A549 (cell line): ENCODE results near the gene NMT1. TPM values are rescaled to one million over a fixed set of nuclear protein-coding genes. Genes with fewer than 3 reads are reported as not detected.

Experiments used
- ATAC-seq, 2 experiments: fragments of 200-7000 bp in 1 of 2; fragments of >200 bp in 1 of 2; cut with Nextera tagmentation in 1 of 2; cut with Tn5 transposase in 1 of 2; 3 replicates each; pipeline versions ENCODE4 v1.8.0 to v1.9.1; 2018 to 2020; ENCODE audit warnings: mild to moderate bottlenecking in 1 of 2, moderate library complexity in 1 of 2
- CTCF ChIA-PET: fragments of 300-600 bp; sonication (Branson Sonifier 250); formaldehyde crosslinking; extraction: SDS; loops from one replicate; lab custom pipeline; 2021; ENCODE audit warnings: antibody characterized with exemption, inconsistent platforms; lab: Yijun Ruan, JAX
- POLR2A ChIA-PET: fragments of 350-600 bp; formaldehyde crosslinking; extraction: SDS; loops from one replicate; lab custom pipeline; 2021; ENCODE audit warnings: antibody characterized with exemption, inconsistent platforms; lab: Yijun Ruan, JAX
- DNase-seq, 2 experiments: peaks; one replicate each; pipeline versions ENCODE4 v3.0.0 to v3.0.0-alpha.2; 2011 to 2016; ENCODE audit warnings: low read depth in 1 of 2, low spot score in 1 of 2
- FAIRE-seq: peaks from 2 replicates; lab custom pipeline; 2011; peaks lifted over from hg19 to GRCh38; lab: Jason Lieb, UNC
- H3K27ac ChIP-seq, 2 experiments: fragments of >200 bp; sonication (Bioruptor Twin); formaldehyde crosslinking; 3 replicates each; pipeline ENCODE4 v1.5.1; 2016 to 2017
- H3K4me1 ChIP-seq: fragments of >200 bp; sonication (Bioruptor Twin); formaldehyde crosslinking; 3 replicates; pipeline ENCODE4 v1.6.1; 2016
- H3K4me2 ChIP-seq: fragments of >200 bp; sonication (Bioruptor Twin); formaldehyde crosslinking; 3 replicates; pipeline ENCODE4 v1.6.1; 2016
- H3K4me3 ChIP-seq: fragments of >200 bp; sonication (Bioruptor Twin); formaldehyde crosslinking; 3 replicates; pipeline ENCODE4 v1.5.1; 2016
- H3K9me3 ChIP-seq: fragments of >200 bp; sonication (Bioruptor Twin); formaldehyde crosslinking; 3 replicates; pipeline ENCODE4 v1.6.1; 2016
- CEBPB ChIP-seq, 2 experiments: fragments of >200 bp in 1 of 2; sonication (Bioruptor Twin) in 1 of 2; formaldehyde crosslinking in 1 of 2; IDR thresholded peaks; 2 replicates each; pipeline ENCODE4 v1.6.1; 2012 to 2016
- CHD4 ChIP-seq: fragments of 200-600 bp; sonication (generic); IDR thresholded peaks from 2 replicates; pipeline ENCODE4 v1.6.1; 2016; ENCODE audit warnings: antibody characterized with exemption, mild to moderate bottlenecking, borderline replicate concordance
- EHF ChIP-seq: fragments of 250-450 bp; sonication (Bioruptor Pico); IDR thresholded peaks from 2 replicates; pipeline ENCODE4 v1.5.0; 2020; ENCODE audit warnings: mild to moderate bottlenecking
- ESRRA ChIP-seq: fragments of 150-350 bp; IDR thresholded peaks from 2 replicates; pipeline ENCODE4 v1.6.1; 2014; ENCODE audit warnings: mild to moderate bottlenecking, low read length, borderline replicate concordance
- FOSB ChIP-seq: fragments of 250-450 bp; sonication (Bioruptor Pico); IDR thresholded peaks from 2 replicates; pipeline ENCODE4 v1.5.0; 2020; ENCODE audit warnings: mild to moderate bottlenecking, moderate library complexity
- GATA3 ChIP-seq: IDR thresholded peaks from 2 replicates; pipeline ENCODE4 v1.6.1; 2012; ENCODE audit warnings: borderline replicate concordance
- HOXA7 ChIP-seq: fragments of 250-450 bp; sonication (Bioruptor Pico); IDR thresholded peaks from 2 replicates; pipeline ENCODE4 v1.5.0; 2020; ENCODE audit warnings: mild to moderate bottlenecking, moderate library complexity
- HOXB13 ChIP-seq: fragments of 250-450 bp; sonication (Bioruptor Pico); IDR thresholded peaks from 2 replicates; pipeline ENCODE4 v1.5.0; 2020; ENCODE audit warnings: low read depth, mild to moderate bottlenecking, moderate library complexity
- HOXB5 ChIP-seq: fragments of 250-450 bp; sonication (Bioruptor Pico); IDR thresholded peaks from 2 replicates; pipeline ENCODE4 v1.5.0; 2020; ENCODE audit warnings: mild to moderate bottlenecking, moderate library complexity
- KDM1A ChIP-seq: fragments of 200-600 bp; sonication (generic); IDR thresholded peaks from 2 replicates; pipeline ENCODE4 v1.6.1; 2016; ENCODE audit warnings: low read depth, mild to moderate bottlenecking
- MAFK ChIP-seq: fragments of 450-650 bp; IDR thresholded peaks from 2 replicates; pipeline ENCODE4 v1.6.1; 2014; ENCODE audit not compliant: partially characterized antibody
- NPAS2 ChIP-seq: fragments of 250-450 bp; sonication (Bioruptor Pico); IDR thresholded peaks from 2 replicates; pipeline ENCODE4 v1.8.0; 2022; ENCODE audit warnings: mild to moderate bottlenecking, moderate library complexity, borderline replicate concordance
- PHF8 ChIP-seq: fragments of 200-600 bp; sonication (generic); IDR thresholded peaks from 2 replicates; pipeline ENCODE4 v1.6.1; 2016; ENCODE audit warnings: low read depth, mild to moderate bottlenecking, antibody characterized with exemption, moderate library complexity, borderline replicate concordance
- POLR2A ChIP-seq: IDR thresholded peaks from 2 replicates; pipeline ENCODE4 v1.6.1; 2012; ENCODE audit warnings: mild to moderate bottlenecking, low read length
- RAD21 ChIP-seq, 2 experiments: fragments of >200 bp in 1 of 2; sonication (Bioruptor Twin) in 1 of 2; formaldehyde crosslinking in 1 of 2; IDR thresholded peaks in 1 of 2; conservative IDR thresholded peaks in 1 of 2; 2 replicates in 1 of 2; 3 replicates in 1 of 2; pipeline ENCODE4 v1.6.1; 2012 to 2018; ENCODE audit warnings: inconsistent platforms in 1 of 2
- SMC3 ChIP-seq: fragments of >200 bp; sonication (Bioruptor Twin); formaldehyde crosslinking; IDR thresholded peaks from 3 replicates; pipeline ENCODE4 v1.6.1; 2018; ENCODE audit warnings: inconsistent platforms
- ZFP36 ChIP-seq: fragments of 450-650 bp; IDR thresholded peaks from 2 replicates; pipeline ENCODE4 v1.6.1; 2014; ENCODE audit warnings: borderline replicate concordance; ENCODE audit not compliant: partially characterized antibody
- ZSCAN20 ChIP-seq: fragments of 250-450 bp; sonication (Bioruptor Pico); IDR thresholded peaks from 2 replicates; pipeline ENCODE4 v1.8.0; 2022; ENCODE audit warnings: mild to moderate bottlenecking, moderate library complexity
- WGBS: methylation state at CpG from one replicate; pipeline ENCODE4 v1.1.6; 2017; ENCODE audit errors: missing lambda C conversion rate; 5-methylcytosine and 5-hydroxymethylcytosine counted together
- polyA plus RNA-seq, 4 experiments: library from polyadenylated mRNA; depleted of rRNA in 3 of 4; stranded (reverse); fragments of >200 nt; fragmentation: RNase III in 1 of 4; extraction: RNeasy Plus Mini Kit Qiagen cat#74134 plus additional on column Dnase treatment in 1 of 4; gene quantifications; 2 replicates in 3 of 4; 3 replicates in 1 of 4; pipeline ENCODE4 v1.2.3, GENCODE V29; 2011 to 2017
- TF ChIP-seq, protein P1 (sequence below): fragments of >200 bp; sonication (Bioruptor Twin); formaldehyde crosslinking; IDR thresholded peaks from 3 replicates; pipeline ENCODE4 v1.6.1; 2016
- TF ChIP-seq, protein P2 (sequence below): fragments of 250-450 bp; sonication (Bioruptor Pico); IDR thresholded peaks from 2 replicates; pipeline ENCODE4 v1.5.0; 2020; ENCODE audit warnings: low read depth, mild to moderate bottlenecking, moderate library complexity
- TF ChIP-seq, protein P3 (sequence below): fragments of 450-650 bp; IDR thresholded peaks from 2 replicates; pipeline ENCODE4 v1.6.1; 2014; ENCODE audit warnings: antibody characterized with exemption

The NMT1 gene
- polyA plus RNA-seq, 2 of the 4 experiments (the other 2 are of a cell fraction) = 82.9 to 270 TPM

DNA sequence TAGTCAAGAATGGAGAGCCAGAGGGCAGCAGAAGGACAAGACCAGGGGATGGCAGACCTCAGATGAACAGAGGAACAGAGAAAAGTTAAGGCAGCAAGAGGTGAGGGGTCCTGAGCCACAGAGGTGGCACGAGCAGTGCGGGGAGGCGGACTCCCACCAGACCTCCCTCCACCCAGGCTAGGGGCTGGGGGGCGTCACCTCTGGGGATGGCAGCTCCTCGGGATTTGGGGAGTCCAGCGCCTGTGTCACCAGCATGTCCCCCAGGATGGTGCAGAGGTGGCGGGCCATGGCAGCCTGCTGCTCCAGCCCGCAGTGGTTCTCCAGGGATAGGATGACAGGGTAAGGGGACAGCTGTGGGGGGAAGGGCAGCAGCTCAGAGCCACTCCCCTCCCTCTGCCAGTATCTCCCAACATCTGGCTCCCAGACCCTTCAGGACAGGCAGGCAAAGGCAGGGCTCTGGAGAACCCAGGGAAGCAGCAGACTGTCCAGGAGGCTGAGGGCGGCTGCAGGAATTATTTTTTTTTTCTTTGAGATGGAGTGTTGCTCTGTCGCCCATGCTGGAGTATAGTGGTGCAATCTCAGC is 55.4 kb downstream of the NMT1 start:
- FAIRE-seq = no peak
- H3K27ac ChIP-seq = peak overlapping the region in 1 of 2 experiments; percentile 37; a peak in 2 of 6 replicates
- H3K9me3 ChIP-seq = no peaks in the 10 kb centered on the region
- peaks cover 8% of the 10 kb centered on the region for H3K4me1 ChIP-seq
- TF ChIP-seq, protein P1, sequence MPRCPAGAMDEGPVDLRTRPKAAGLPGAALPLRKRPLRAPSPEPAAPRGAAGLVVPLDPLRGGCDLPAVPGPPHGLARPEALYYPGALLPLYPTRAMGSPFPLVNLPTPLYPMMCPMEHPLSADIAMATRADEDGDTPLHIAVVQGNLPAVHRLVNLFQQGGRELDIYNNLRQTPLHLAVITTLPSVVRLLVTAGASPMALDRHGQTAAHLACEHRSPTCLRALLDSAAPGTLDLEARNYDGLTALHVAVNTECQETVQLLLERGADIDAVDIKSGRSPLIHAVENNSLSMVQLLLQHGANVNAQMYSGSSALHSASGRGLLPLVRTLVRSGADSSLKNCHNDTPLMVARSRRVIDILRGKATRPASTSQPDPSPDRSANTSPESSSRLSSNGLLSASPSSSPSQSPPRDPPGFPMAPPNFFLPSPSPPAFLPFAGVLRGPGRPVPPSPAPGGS = no peak
- TF ChIP-seq CHD4 (no peak), ZFP36 (no peak), SMC3 (no peak)
- TF ChIP-seq, all 56 proteins: peak for 0
- ChIA-PET CTCF (interaction anchor here (1.0 to 12.0 kb wide), 9 partner anchors 8 to 337 kb away, joined by 3 to 288 read pairs (median 20); partner anchors contain the start of genes ACBD4, HEXIM1 and PLCD3), POLR2A (no interaction called here)
- 96% methylated on average over 10 of the region's 10 CpGs for WGBS
- Histone ChIP-seq H3K4me3 (no peak overlapping the region), H3K4me2 (no peak overlapping the region)
- no peak for ATAC-seq
- no peak for DNase-seq

DNA sequence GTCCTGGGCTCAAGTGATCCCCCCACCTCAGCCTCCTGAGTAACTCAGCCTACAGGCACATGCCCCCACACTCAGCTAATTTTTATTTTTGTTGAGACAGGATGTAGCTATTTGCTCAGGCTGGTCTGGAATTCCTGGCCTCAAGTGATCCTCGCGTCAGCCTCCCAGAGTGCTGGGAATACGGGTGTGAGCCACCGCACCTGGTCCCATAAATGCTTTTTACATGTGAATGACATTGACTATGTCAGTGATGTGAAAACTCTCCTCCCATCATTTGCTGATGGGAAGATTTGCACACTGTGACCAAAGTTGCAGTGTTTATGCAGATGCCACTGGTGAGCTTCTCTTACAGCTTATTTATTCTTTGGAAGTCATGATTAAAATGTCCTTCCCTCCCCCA is 56.2 kb downstream of the NMT1 start:
- H3K4me2 ChIP-seq = no peak overlapping the region
- 80% methylated on average over 4 of the region's 4 CpGs for WGBS
- H3K27ac ChIP-seq = no peak overlapping the region
- FAIRE-seq (peak; percentile 7), ATAC-seq (no peak), DNase-seq (no peak)
- H3K4me3 ChIP-seq = no peak overlapping the region
- no peak for TF ChIP-seq POLR2A
- TF ChIP-seq, protein P2, sequence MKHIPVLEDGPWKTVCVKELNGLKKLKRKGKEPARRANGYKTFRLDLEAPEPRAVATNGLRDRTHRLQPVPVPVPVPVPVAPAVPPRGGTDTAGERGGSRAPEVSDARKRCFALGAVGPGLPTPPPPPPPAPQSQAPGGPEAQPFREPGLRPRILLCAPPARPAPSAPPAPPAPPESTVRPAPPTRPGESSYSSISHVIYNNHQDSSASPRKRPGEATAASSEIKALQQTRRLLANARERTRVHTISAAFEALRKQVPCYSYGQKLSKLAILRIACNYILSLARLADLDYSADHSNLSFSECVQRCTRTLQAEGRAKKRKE (CRISPR knock-in tag) = no peak
- no peak for TF ChIP-seq HOXA7
- TF ChIP-seq SMC3 = no peak
- no peak for TF ChIP-seq EHF (CRISPR knock-in tag)
- no peak for TF ChIP-seq FOSB (CRISPR knock-in tag)
- no peak for TF ChIP-seq HOXB5 (CRISPR knock-in tag)
- no peak for TF ChIP-seq GATA3
- TF ChIP-seq MAFK = no peak
- TF ChIP-seq KDM1A = no peak
- TF ChIP-seq ZSCAN20 (CRISPR knock-in tag) = no peak
- no peak for TF ChIP-seq PHF8
- no peak for TF ChIP-seq HOXB13 (CRISPR knock-in tag)
- no peak for TF ChIP-seq NPAS2 (CRISPR knock-in tag)
- TF ChIP-seq ESRRA = no peak
- no peak for TF ChIP-seq CEBPB (IDR thresholded peaks at IDR 0.05)
- TF ChIP-seq, protein P3, sequence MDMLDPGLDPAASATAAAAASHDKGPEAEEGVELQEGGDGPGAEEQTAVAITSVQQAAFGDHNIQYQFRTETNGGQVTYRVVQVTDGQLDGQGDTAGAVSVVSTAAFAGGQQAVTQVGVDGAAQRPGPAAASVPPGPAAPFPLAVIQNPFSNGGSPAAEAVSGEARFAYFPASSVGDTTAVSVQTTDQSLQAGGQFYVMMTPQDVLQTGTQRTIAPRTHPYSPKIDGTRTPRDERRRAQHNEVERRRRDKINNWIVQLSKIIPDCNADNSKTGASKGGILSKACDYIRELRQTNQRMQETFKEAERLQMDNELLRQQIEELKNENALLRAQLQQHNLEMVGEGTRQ = no peak
- no peak for TF ChIP-seq RAD21 (conservative IDR thresholded peaks at IDR 0.05 in 1 of 2, IDR thresholded peaks at IDR 0.05 in 1 of 2)
- peaks cover 16% of the 10 kb centered on the region for H3K4me1 ChIP-seq
- POLR2A ChIA-PET = interaction anchor here (0.6 kb wide), 1 partner anchor 44 kb away, joined by 3 read pairs; no protein-coding TSS in a partner anchor
- CTCF ChIA-PET = interaction anchor here (0.8 to 12.0 kb wide), 10 partner anchors 9 to 197 kb away, joined by 3 to 288 read pairs (median 12); partner anchors contain the start of genes ACBD4 and PLCD3
- H3K9me3 ChIP-seq = no peaks in the 10 kb centered on the region
